SK-N-SH (cell line): ENCODE results near the gene TK2. TPM values are rescaled to one million over a fixed set of nuclear protein-coding genes. Genes with fewer than 3 reads are reported as not detected.

Source experiments
- CTCF ChIA-PET: fragments of 300-600, 350-600 bp; formaldehyde crosslinking; extraction: SDS; loops from one replicate; lab custom pipeline; 2021; lab: Yijun Ruan, JAX
- POLR2A ChIA-PET: fragments of 350-600 bp; sonication (Branson Sonifier 250); formaldehyde crosslinking; extraction: SDS; loops from one replicate; lab custom pipeline; 2020; ENCODE audit warnings: antibody characterized with exemption, inconsistent platforms; lab: Yijun Ruan, JAX
- DNase-seq: peaks from one replicate; pipeline ENCODE4 v3.0.0; 2012
- H2AFZ ChIP-seq: fragments of 200-600 bp; sonication (generic); 2 replicates; pipeline ENCODE4 v1.8.1; 2016; ENCODE audit warnings: antibody characterized with exemption, mild to moderate bottlenecking, low read depth
- H3F3A ChIP-seq: fragments of 200-600 bp; sonication (generic); replicated peaks from 2 replicates; pipeline ENCODE3; 2016; ENCODE audit warnings: antibody characterized with exemption, mild to moderate bottlenecking; ENCODE audit not compliant: insufficient read depth
- H3K27ac ChIP-seq, 2 experiments: fragments of 200-500 bp in 1 of 2; fragments of 200-600 bp in 1 of 2; sonication (Bioruptor generic) in 1 of 2; sonication (generic), shearing (Covaris generic) in 1 of 2; 2 replicates each; pipeline versions ENCODE4 v1.5.1 to v1.6.1; 2014 to 2016; ENCODE audit warnings: low read depth in 2 of 2, inconsistent platforms in 1 of 2, low read length in 1 of 2, mild to moderate bottlenecking in 1 of 2, mixed read lengths in 1 of 2
- H3K27me3 ChIP-seq: fragments of 200-600 bp; sonication (generic), shearing (Covaris generic); 2 replicates; pipeline ENCODE4 v1.6.1; 2016; ENCODE audit warnings: mixed run types; ENCODE audit not compliant: insufficient read depth
- H3K36me3 ChIP-seq, 2 experiments: fragments of 200-500 bp in 1 of 2; fragments of 200-600 bp in 1 of 2; sonication (Bioruptor generic) in 1 of 2; sonication (generic) in 1 of 2; replicated peaks in 1 of 2; 2 replicates each; pipeline versions ENCODE3 to v1.5.1; 2014 to 2016; ENCODE audit warnings: low read length in 1 of 2, mild to moderate bottlenecking in 1 of 2; ENCODE audit not compliant: insufficient read depth in 2 of 2, control insufficient read depth in 1 of 2
- H3K4me1 ChIP-seq, 2 experiments: fragments of 200-500 bp in 1 of 2; fragments of 200-600 bp in 1 of 2; sonication (Bioruptor generic) in 1 of 2; sonication (generic), shearing (Covaris generic) in 1 of 2; 2 replicates each; pipeline versions ENCODE4 v1.5.1 to v1.6.1; 2014 to 2016; ENCODE audit warnings: low read depth in 1 of 2, low read length in 1 of 2, mixed run types in 1 of 2; ENCODE audit not compliant: insufficient read depth in 2 of 2, control insufficient read depth in 1 of 2
- H3K4me2 ChIP-seq: fragments of 200-600 bp; sonication (generic), shearing (Covaris generic); 2 replicates; pipeline ENCODE4 v1.6.1; 2017; ENCODE audit warnings: mixed run types
- H3K4me3 ChIP-seq, 2 experiments: fragments of 200-500 bp in 1 of 2; fragments of 200-600 bp in 1 of 2; sonication (Bioruptor generic) in 1 of 2; sonication (generic), shearing (Covaris generic) in 1 of 2; 2 replicates each; pipeline versions ENCODE4 v1.5.1 to v1.8.1; 2014 to 2016; ENCODE audit warnings: low read depth in 2 of 2, inconsistent platforms in 1 of 2, low read length in 1 of 2, mild to moderate bottlenecking in 1 of 2, mixed read lengths in 1 of 2, moderate library complexity in 1 of 2
- H3K79me2 ChIP-seq: fragments of 200-600 bp; sonication (generic); 2 replicates; pipeline ENCODE4 v1.8.1; 2017; ENCODE audit warnings: mild to moderate bottlenecking; ENCODE audit not compliant: insufficient read depth
- H3K9ac ChIP-seq: fragments of 200-600 bp; sonication (generic); 2 replicates; pipeline ENCODE4 v1.6.1; 2017; ENCODE audit warnings: mixed run types
- H3K9me2 ChIP-seq: fragments of 200-600 bp; sonication (generic); 2 replicates; pipeline ENCODE4 v1.6.1; 2017; ENCODE audit warnings: mixed run types
- H3K9me3 ChIP-seq: fragments of 200-600 bp; sonication (generic); 2 replicates; pipeline ENCODE4 v1.6.1; 2017; ENCODE audit warnings: mixed run types, mild to moderate bottlenecking, moderate library complexity
- H4K20me1 ChIP-seq: fragments of 200-600 bp; sonication (generic); 2 replicates; pipeline ENCODE4 v1.6.1; 2017; ENCODE audit warnings: mild to moderate bottlenecking, mixed run types; ENCODE audit not compliant: insufficient read depth
- EP300 ChIP-seq, 2 experiments: IDR thresholded peaks; 2 replicates each; pipeline versions ENCODE4 v1.4.0 to v1.6.1; 2012; ENCODE audit warnings: borderline replicate concordance in 1 of 2, low read depth in 1 of 2, low read length in 1 of 2
- EZH2phosphoT487 ChIP-seq: fragments of 200-600 bp; sonication (generic); IDR thresholded peaks from 2 replicates; pipeline ENCODE4 v1.6.1; 2017; ENCODE audit warnings: low read depth, mixed run types, mild to moderate bottlenecking, antibody characterized with exemption, moderate library complexity, borderline replicate concordance
- MEF2A ChIP-seq: IDR thresholded peaks from 2 replicates; pipeline ENCODE4 v1.4.0; 2012; ENCODE audit warnings: low read depth, borderline replicate concordance
- NRF1 ChIP-seq: IDR thresholded peaks from 2 replicates; pipeline ENCODE4 v1.6.1; 2012; ENCODE audit warnings: low read depth, mild to moderate bottlenecking, low read length
- PBX3 ChIP-seq: IDR thresholded peaks from 2 replicates; pipeline ENCODE4; 2012
- POLR2AphosphoS5 ChIP-seq: IDR thresholded peaks from 2 replicates; pipeline ENCODE4 v1.6.1; 2012; ENCODE audit warnings: low read depth, low read length
- RAD21 ChIP-seq: IDR thresholded peaks from 2 replicates; pipeline ENCODE4 v1.6.1; 2012; ENCODE audit warnings: mild to moderate bottlenecking, low read length
- TAF1 ChIP-seq: IDR thresholded peaks from 2 replicates; pipeline ENCODE4 v1.6.1; 2012; ENCODE audit warnings: low read depth, mild to moderate bottlenecking, low read length, moderate library complexity, borderline replicate concordance
- TEAD4 ChIP-seq: IDR thresholded peaks from 2 replicates; pipeline ENCODE4 v1.4.0; 2012; ENCODE audit warnings: mild to moderate bottlenecking, borderline replicate concordance; ENCODE audit not compliant: insufficient read depth
- WGBS: methylation state at CpG from one replicate; pipeline ENCODE4 v1.1.6; 2017; ENCODE audit warnings: low lambda C conversion rate; 5-methylcytosine and 5-hydroxymethylcytosine counted together
- polyA plus RNA-seq, 3 experiments: library from polyadenylated mRNA; depleted of rRNA; stranded (reverse); fragments of >200 nt; gene quantifications; 2 replicates each; pipeline ENCODE4 v1.2.3, GENCODE V29; 2012

Gene TK2
- polyA plus RNA-seq, 1 of the 3 experiments (the other 2 are of a cell fraction), result 25.2 TPM

GRCh38 chr16:66486199-66486772 is 63.6 kb downstream of the TK2 start:
- H3K9me3 ChIP-seq, result no peaks in the 10 kb centered on the region
- POLR2A ChIA-PET, result interaction anchor here (0.8 kb wide), 1 partner anchor 16 kb away, joined by 4 read pairs; no protein-coding TSS in a partner anchor
- peak overlapping the region in 1 of 2 experiments; percentile 55; a peak in 1 of 4 replicates for H3K27ac ChIP-seq
- no peak overlapping the region for H3K4me3 ChIP-seq
- H3K4me1 ChIP-seq, result peaks cover 10% of the 10 kb centered on the region in 2 experiments; a peak in 2 of 4 replicates
- WGBS, result 93% methylated on average over 11 of the region's 12 CpGs
- no peak overlapping the region for H3K4me2 ChIP-seq
- no peaks in the 10 kb centered on the region for H3K79me2 ChIP-seq
- DNase-seq, result no peak
- H3F3A ChIP-seq, result peaks cover 4% of the 10 kb centered on the region
- no peaks in the 10 kb centered on the region for H3K9me2 ChIP-seq
- CTCF ChIA-PET, result interaction anchor here (22.3 kb wide), 1 partner anchor 83 kb away, joined by 299 read pairs; no protein-coding TSS in a partner anchor
- no peaks in the 10 kb centered on the region for H4K20me1 ChIP-seq
- no peaks in the 10 kb centered on the region for H3K36me3 ChIP-seq
- no peak for TF ChIP-seq TEAD4
- no peak for TF ChIP-seq EZH2phosphoT487
- no peak for TF ChIP-seq PBX3
- no peak for TF ChIP-seq EP300 (IDR thresholded peaks at IDR 0.05; ENCODE audit: borderline replicate concordance in 1 of 2, low read depth in 1 of 2, low read length in 1 of 2)
- no peak for TF ChIP-seq RAD21
- TF ChIP-seq MEF2A, result no peak
- TF ChIP-seq, all 33 proteins: peak for 0
- H3K9ac ChIP-seq, result no peak overlapping the region
- no peak overlapping the region for H2AFZ ChIP-seq
- H3K27me3 ChIP-seq, result no peaks in the 10 kb centered on the region

- no peaks in the 10 kb centered on the region for H3K9me3 ChIP-seq
- no peaks in the 10 kb centered on the region for H4K20me1 ChIP-seq
- no peak overlapping the region for H2AFZ ChIP-seq
- no peaks in the 10 kb centered on the region for H3K36me3 ChIP-seq
- no peak for DNase-seq
- CTCF ChIA-PET, result interaction anchor here (1.6 to 22.3 kb wide), 2 partner anchors 10 to 82 kb away, joined by 3 to 299 read pairs; no protein-coding TSS in a partner anchor
- no peaks in the 10 kb centered on the region for H3K27me3 ChIP-seq
- WGBS, result 89% methylated on average over 5 of the region's 6 CpGs
- no peaks in the 10 kb centered on the region for H3K79me2 ChIP-seq
- H3K9me2 ChIP-seq, result no peaks in the 10 kb centered on the region
- no peak overlapping the region for H3K4me3 ChIP-seq
- H3K4me2 ChIP-seq, result no peak overlapping the region
- POLR2A ChIA-PET, result no interaction called here
- H3K27ac ChIP-seq, result no peak overlapping the region
- peaks cover 10% of the 10 kb centered on the region in 2 experiments; a peak in 2 of 4 replicates for H3K4me1 ChIP-seq
- H3F3A ChIP-seq, result peaks cover 4% of the 10 kb centered on the region
- TF ChIP-seq NRF1 (no peak), TAF1 (no peak), POLR2AphosphoS5 (no peak)
- H3K9ac ChIP-seq, result no peak overlapping the region
Observed at GRCh38 chr16:66485376-66485775, 64.5 kb downstream of the TK2 start.
